SK-N-SH (cell line): ENCODE measurements around the gene CMPK1.

Experiments used
- MAX ChIP-seq: IDR thresholded peaks from 2 replicates; pipeline ENCODE4 v1.4.0; 2012; ENCODE audit warnings: low read depth
- RFX5 ChIP-seq: IDR thresholded peaks from 2 replicates; pipeline ENCODE4 v1.6.1; 2012; ENCODE audit warnings: mild to moderate bottlenecking, improper control_type of control experiment, low read length

- TF ChIP-seq MAX = no peak
- TF ChIP-seq RFX5 = no peak
Observed at GRCh38 chr1:47396671-47397196, 63.1 kb downstream of the CMPK1 start.
